ENCODE measurements around the gene CBFB. TPM values are rescaled to one million over a fixed set of nuclear protein-coding genes. Genes with fewer than 3 reads are reported as not detected.

Gene CBFB
- total and polyA plus RNA-seq, 2 experiments from 2014 or later = 26.1 to 26.9 TPM

DNA sequence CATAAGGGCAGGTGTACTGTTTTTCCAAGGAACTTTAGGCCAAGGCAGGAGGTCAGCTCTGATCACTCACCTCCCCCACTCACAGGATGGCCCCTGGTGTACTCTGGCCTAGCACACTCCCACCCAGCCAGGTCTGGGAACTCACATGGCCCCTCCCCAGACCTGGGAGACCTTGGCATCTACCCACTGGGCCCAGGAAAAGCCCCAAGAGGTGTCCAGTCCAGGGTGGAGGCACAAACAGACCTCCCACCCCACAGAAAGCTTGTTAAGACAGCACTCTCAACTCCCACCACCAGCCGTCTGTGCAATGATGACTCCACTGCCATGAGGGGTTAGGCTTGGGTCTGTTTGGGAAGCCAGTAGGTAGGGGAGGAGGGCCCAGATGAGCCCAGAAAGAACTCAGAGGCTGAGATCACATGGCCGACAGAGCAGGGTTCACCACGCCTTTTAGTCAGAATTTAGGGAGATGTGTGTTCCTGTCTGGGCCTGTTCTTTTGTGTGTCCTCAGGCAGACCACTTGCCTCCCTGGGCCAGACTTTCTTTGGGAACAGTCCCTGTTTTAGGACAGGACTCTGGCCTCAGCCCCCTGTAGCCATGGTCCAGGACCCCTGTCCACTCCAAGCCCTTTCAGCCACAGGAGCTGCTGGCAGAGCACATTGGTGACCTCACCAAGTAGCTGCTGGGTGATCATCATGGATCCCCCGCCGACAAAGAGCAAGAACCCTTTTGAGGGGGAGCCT is 12.1 kb upstream of the CBFB start:
- no peaks in the 10 kb centered on the region for H3K36me3 Mint-ChIP-seq (ENCODE audit: low read depth)
- Histone ChIP-seq H3K27me3 (ENCODE audit: insufficient read depth) (peaks cover 46% of the 10 kb centered on the region), H3K4me3 (no peak overlapping the region), H3K79me2 (replicated peaks; ENCODE audit: insufficient read depth) (no peaks in the 10 kb centered on the region), H3K27ac (ENCODE audit: low read depth) (no peak overlapping the region), H3F3A (replicated peaks; ENCODE audit: low read depth) (no peaks in the 10 kb centered on the region), H4K20me1 (replicated peaks; ENCODE audit: insufficient read depth) (no peaks in the 10 kb centered on the region), H3K36me3 (ENCODE audit: insufficient read depth) (no peaks in the 10 kb centered on the region), H3K4me2 (no peak overlapping the region), H3K9me2 (ENCODE audit: insufficient read depth) (no peaks in the 10 kb centered on the region), H3K4me1 (ENCODE audit: insufficient read depth) (peaks cover 4% of the 10 kb centered on the region; the same call in 1 of the 2 replicates), H2AFZ (no peak overlapping the region)
- H3K9me3 Mint-ChIP-seq = no peaks in the 10 kb centered on the region
- no peak for TF ChIP-seq POLR2AphosphoS5 (IDR thresholded peaks at IDR 0.05; ENCODE audit: low read depth)
- TF ChIP-seq EZH2 (IDR thresholded peaks at IDR 0.05; ENCODE audit: low read depth, unreplicated experiment) = no peak
- no peak overlapping the region for H3K27ac Mint-ChIP-seq
- H3K4me3 Mint-ChIP-seq = no peak overlapping the region
- H3K27me3 Mint-ChIP-seq (ENCODE audit: insufficient read depth, low read depth, poor library complexity) = peaks cover 39% of the 10 kb centered on the region
- no peak for DNase-seq (ENCODE audit: low spot score)
- no peak for ATAC-seq
- no peaks in the 10 kb centered on the region; the same call in 2 of the 3 replicates for H3K4me1 Mint-ChIP-seq

DNA sequence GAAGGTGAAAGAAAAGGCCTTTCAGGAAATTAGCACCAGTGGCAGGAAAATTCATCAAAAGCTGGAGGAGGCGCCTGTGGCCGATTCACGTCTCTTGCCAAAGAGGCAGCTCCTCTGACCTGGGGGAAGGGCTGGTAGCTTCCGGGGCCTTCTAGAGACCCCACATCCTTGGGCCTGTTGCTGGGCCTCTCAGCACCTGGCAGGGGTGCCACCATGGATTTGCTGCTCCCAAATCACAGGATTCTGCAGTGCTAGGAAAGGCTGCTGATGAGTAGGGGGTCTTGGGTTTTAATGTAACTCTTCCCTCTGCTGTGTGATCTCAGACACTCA is 11.6 kb upstream of the CBFB start:
- H3K36me3 ChIP-seq (ENCODE audit: insufficient read depth) = no peaks in the 10 kb centered on the region
- H3K27ac ChIP-seq (ENCODE audit: low read depth) = no peak overlapping the region
- no peaks in the 10 kb centered on the region for H4K20me1 ChIP-seq (replicated peaks; ENCODE audit: insufficient read depth)
- no peaks in the 10 kb centered on the region for H3F3A ChIP-seq (replicated peaks; ENCODE audit: low read depth)
- H3K4me3 Mint-ChIP-seq = no peak overlapping the region
- no peaks in the 10 kb centered on the region for H3K79me2 ChIP-seq (replicated peaks; ENCODE audit: insufficient read depth)
- peaks cover 41% of the 10 kb centered on the region for H3K27me3 ChIP-seq (ENCODE audit: insufficient read depth)
- H3K27me3 Mint-ChIP-seq (ENCODE audit: insufficient read depth, low read depth, poor library complexity) = peaks cover 37% of the 10 kb centered on the region
- H3K4me1 ChIP-seq (ENCODE audit: insufficient read depth) = peaks cover 4% of the 10 kb centered on the region; the same call in 1 of the 2 replicates
- H3K4me3 ChIP-seq = no peak overlapping the region
- H3K9me2 ChIP-seq (ENCODE audit: insufficient read depth) = no peaks in the 10 kb centered on the region
- H3K9me3 Mint-ChIP-seq = no peaks in the 10 kb centered on the region
- H3K4me2 ChIP-seq = no peak overlapping the region
- no peak for ATAC-seq
- H3K27ac Mint-ChIP-seq = no peak overlapping the region
- H2AFZ ChIP-seq = no peak overlapping the region
- no peaks in the 10 kb centered on the region for H3K36me3 Mint-ChIP-seq (ENCODE audit: low read depth)
- no peak for DNase-seq (ENCODE audit: low spot score)
- no peaks in the 10 kb centered on the region; the same call in 2 of the 3 replicates for H3K4me1 Mint-ChIP-seq
- TF ChIP-seq, protein P1, sequence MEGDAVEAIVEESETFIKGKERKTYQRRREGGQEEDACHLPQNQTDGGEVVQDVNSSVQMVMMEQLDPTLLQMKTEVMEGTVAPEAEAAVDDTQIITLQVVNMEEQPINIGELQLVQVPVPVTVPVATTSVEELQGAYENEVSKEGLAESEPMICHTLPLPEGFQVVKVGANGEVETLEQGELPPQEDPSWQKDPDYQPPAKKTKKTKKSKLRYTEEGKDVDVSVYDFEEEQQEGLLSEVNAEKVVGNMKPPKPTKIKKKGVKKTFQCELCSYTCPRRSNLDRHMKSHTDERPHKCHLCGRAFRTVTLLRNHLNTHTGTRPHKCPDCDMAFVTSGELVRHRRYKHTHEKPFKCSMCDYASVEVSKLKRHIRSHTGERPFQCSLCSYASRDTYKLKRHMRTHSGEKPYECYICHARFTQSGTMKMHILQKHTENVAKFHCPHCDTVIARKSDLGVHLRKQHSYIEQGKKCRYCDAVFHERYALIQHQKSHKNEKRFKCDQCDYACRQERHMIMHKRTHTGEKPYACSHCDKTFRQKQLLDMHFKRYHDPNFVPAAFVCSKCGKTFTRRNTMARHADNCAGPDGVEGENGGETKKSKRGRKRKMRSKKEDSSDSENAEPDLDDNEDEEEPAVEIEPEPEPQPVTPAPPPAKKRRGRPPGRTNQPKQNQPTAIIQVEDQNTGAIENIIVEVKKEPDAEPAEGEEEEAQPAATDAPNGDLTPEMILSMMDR (conservative IDR thresholded peaks at IDR 0.05; ENCODE audit: low read depth in 2 of 2) = no peak
- TF ChIP-seq POLR2AphosphoS5 (IDR thresholded peaks at IDR 0.05; ENCODE audit: low read depth) (no peak), CREB1 (CRISPR knock-in tag; IDR thresholded peaks at IDR 0.05; ENCODE audit: low read depth) (no peak), NANOG (IDR thresholded peaks at IDR 0.05; ENCODE audit: borderline replicate concordance) (no peak), ZNF331 (CRISPR knock-in tag; IDR thresholded peaks at IDR 0.05; ENCODE audit: low read depth) (no peak), ZNF114 (CRISPR knock-in tag; IDR thresholded peaks at IDR 0.05) (no peak), JUNB (IDR thresholded peaks at IDR 0.05; ENCODE audit: unreplicated experiment) (no peak)
- TF ChIP-seq, protein P2, sequence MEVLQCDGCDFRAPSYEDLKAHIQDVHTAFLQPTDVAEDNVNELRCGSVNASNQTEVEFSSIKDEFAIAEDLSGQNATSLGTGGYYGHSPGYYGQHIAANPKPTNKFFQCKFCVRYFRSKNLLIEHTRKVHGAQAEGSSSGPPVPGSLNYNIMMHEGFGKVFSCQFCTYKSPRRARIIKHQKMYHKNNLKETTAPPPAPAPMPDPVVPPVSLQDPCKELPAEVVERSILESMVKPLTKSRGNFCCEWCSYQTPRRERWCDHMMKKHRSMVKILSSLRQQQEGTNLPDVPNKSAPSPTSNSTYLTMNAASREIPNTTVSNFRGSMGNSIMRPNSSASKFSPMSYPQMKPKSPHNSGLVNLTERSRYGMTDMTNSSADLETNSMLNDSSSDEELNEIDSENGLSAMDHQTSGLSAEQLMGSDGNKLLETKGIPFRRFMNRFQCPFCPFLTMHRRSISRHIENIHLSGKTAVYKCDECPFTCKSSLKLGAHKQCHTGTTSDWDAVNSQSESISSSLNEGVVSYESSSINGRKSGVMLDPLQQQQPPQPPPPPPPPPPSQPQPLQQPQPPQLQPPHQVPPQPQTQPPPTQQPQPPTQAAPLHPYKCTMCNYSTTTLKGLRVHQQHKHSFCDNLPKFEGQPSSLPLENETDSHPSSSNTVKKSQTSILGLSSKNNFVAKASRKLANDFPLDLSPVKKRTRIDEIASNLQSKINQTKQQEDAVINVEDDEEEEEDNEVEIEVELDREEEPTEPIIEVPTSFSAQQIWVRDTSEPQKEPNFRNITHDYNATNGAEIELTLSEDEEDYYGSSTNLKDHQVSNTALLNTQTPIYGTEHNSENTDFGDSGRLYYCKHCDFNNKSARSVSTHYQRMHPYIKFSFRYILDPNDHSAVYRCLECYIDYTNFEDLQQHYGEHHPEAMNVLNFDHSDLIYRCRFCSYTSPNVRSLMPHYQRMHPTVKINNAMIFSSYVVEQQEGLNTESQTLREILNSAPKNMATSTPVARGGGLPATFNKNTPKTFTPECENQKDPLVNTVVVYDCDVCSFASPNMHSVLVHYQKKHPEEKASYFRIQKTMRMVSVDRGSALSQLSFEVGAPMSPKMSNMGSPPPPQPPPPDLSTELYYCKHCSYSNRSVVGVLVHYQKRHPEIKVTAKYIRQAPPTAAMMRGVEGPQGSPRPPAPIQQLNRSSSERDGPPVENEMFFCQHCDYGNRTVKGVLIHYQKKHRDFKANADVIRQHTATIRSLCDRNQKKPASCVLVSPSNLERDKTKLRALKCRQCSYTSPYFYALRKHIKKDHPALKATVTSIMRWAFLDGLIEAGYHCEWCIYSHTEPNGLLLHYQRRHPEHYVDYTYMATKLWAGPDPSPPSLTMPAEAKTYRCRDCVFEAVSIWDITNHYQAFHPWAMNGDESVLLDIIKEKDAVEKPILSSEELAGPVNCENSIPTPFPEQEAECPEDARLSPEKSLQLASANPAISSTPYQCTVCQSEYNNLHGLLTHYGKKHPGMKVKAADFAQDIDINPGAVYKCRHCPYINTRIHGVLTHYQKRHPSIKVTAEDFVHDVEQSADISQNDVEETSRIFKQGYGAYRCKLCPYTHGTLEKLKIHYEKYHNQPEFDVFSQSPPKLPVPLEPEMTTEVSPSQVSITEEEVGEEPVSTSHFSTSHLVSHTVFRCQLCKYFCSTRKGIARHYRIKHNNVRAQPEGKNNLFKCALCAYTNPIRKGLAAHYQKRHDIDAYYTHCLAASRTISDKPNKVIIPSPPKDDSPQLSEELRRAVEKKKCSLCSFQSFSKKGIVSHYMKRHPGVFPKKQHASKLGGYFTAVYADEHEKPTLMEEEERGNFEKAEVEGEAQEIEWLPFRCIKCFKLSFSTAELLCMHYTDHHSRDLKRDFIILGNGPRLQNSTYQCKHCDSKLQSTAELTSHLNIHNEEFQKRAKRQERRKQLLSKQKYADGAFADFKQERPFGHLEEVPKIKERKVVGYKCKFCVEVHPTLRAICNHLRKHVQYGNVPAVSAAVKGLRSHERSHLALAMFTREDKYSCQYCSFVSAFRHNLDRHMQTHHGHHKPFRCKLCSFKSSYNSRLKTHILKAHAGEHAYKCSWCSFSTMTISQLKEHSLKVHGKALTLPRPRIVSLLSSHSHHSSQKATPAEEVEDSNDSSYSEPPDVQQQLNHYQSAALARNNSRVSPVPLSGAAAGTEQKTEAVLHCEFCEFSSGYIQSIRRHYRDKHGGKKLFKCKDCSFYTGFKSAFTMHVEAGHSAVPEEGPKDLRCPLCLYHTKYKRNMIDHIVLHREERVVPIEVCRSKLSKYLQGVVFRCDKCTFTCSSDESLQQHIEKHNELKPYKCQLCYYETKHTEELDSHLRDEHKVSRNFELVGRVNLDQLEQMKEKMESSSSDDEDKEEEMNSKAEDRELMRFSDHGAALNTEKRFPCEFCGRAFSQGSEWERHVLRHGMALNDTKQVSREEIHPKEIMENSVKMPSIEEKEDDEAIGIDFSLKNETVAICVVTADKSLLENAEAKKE (CRISPR knock-in tag; IDR thresholded peaks at IDR 0.05) = no peak
- TF ChIP-seq, protein P3, sequence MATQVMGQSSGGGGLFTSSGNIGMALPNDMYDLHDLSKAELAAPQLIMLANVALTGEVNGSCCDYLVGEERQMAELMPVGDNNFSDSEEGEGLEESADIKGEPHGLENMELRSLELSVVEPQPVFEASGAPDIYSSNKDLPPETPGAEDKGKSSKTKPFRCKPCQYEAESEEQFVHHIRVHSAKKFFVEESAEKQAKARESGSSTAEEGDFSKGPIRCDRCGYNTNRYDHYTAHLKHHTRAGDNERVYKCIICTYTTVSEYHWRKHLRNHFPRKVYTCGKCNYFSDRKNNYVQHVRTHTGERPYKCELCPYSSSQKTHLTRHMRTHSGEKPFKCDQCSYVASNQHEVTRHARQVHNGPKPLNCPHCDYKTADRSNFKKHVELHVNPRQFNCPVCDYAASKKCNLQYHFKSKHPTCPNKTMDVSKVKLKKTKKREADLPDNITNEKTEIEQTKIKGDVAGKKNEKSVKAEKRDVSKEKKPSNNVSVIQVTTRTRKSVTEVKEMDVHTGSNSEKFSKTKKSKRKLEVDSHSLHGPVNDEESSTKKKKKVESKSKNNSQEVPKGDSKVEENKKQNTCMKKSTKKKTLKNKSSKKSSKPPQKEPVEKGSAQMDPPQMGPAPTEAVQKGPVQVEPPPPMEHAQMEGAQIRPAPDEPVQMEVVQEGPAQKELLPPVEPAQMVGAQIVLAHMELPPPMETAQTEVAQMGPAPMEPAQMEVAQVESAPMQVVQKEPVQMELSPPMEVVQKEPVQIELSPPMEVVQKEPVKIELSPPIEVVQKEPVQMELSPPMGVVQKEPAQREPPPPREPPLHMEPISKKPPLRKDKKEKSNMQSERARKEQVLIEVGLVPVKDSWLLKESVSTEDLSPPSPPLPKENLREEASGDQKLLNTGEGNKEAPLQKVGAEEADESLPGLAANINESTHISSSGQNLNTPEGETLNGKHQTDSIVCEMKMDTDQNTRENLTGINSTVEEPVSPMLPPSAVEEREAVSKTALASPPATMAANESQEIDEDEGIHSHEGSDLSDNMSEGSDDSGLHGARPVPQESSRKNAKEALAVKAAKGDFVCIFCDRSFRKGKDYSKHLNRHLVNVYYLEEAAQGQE (IDR thresholded peaks at IDR 0.05; ENCODE audit: unreplicated experiment) = no peak

Measured in GM23338 (cell line).